ENCODE data around the gene RRAD.
A peak's percentile ranks its signal among the peaks of the same experiment; 100 is the strongest.

RRAD gene

DNA sequence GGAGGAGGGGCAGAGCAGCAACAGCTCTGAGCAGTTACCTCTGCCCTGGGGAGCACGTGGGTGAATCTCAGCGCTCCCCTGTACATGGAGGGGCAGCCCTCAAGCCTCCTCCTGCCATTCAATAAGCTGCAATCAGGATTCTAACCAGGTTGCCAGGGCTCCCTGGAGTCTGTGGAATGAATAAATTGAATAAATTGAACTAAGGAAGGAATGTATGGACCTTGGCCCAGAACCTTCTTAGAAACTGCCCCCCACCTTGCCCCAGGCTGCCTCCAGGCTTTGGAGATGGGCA, 5.1 kb downstream of the RRAD start:
- Histone ChIP-seq H2BK120ac (ENCODE audit: insufficient read depth, low read length, poor library complexity) (no peak overlapping the region), H3K36me3 (ENCODE audit: control insufficient read depth in 1 of 2, insufficient read depth in 2 of 2, low read length in 2 of 2) (no peaks in the 10 kb centered on the region), H3K4ac (ENCODE audit: low read depth, low read length) (no peak overlapping the region), H4K8ac (ENCODE audit: low read depth, low read length) (no peak overlapping the region), H2BK12ac (ENCODE audit: low read length) (no peak overlapping the region), H3K4me1 (ENCODE audit: control insufficient read depth in 1 of 2, insufficient read depth in 2 of 2, low read length in 2 of 2) (peaks cover 4 to 6% of the 10 kb centered on the region in 2 experiments), H3K27ac (ENCODE audit: low read depth, low read length) (no peak overlapping the region), H3K9me3 (ENCODE audit: insufficient read depth, low read depth, low read length) (peaks cover 3% of the 10 kb centered on the region), H3K14ac (ENCODE audit: low read length) (no peak overlapping the region), H3K18ac (ENCODE audit: low read length) (no peak overlapping the region), H3K23ac (ENCODE audit: low read length) (no peak overlapping the region), H3K79me2 (ENCODE audit: control insufficient read depth, insufficient read depth, low read length, poor library complexity) (no peaks in the 10 kb centered on the region), H2AK5ac (ENCODE audit: low read length) (no peak overlapping the region), H4K12ac (ENCODE audit: low read depth, low read length) (no peak overlapping the region), H3K27me3 (ENCODE audit: insufficient read depth, low read length) (peaks cover 17% of the 10 kb centered on the region), H2AFZ (ENCODE audit: insufficient read depth, low read length, poor library complexity) (no peak overlapping the region), H3K9ac (ENCODE audit: low read length) (no peak overlapping the region), H2BK5ac (ENCODE audit: low read depth, low read length, poor library complexity) (no peak overlapping the region), H3K4me2 (ENCODE audit: low read length) (no peak overlapping the region), H3K4me3 (ENCODE audit: low read depth, low read length) (no peak overlapping the region), H4K91ac (ENCODE audit: low read depth, low read length) (no peak overlapping the region), H3K79me1 (ENCODE audit: low read length) (no peaks in the 10 kb centered on the region)
- no CpG with 5 or more reads among the region's 2 CpGs for WGBS (ENCODE audit: extremely low coverage, insufficient coverage, insufficient read length)
- peak in 1 of 2 donors; percentile 65 for DNase-seq

DNA sequence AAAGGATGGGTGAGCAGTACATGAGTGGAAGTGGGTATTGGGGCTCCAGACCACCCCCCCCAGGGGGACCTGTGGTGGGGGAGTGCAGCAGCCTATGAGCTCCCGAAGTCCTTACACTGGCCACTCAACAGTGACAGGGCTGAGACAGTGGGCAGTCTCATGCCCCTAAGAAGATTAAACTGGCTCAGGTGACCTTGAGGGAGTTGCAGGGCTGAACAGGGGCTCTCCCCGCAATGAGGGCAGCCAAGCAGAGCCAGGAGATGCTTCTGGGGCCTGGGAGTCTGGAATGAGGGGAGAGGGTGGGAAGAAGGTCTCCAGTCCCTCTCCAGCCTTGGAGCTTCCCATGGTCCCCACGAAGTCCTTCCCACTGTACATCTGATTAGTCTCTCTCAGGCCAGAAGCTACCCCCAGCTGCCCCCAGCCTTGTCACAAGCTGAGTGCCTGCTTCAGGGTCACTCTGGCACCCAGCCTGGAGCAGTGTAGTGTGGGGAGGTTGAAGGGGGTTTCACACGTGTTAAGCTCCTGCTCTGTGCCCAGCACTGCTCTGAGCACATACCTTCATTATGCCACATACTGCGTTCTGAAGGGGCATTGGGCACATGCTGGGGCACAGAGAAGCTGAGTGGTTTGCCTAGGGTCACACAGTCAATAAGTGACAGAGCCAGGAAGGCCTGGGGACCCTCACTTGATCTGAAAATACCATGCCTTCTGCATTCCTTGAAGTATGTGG, 5.6 kb downstream of the RRAD start:
- Histone ChIP-seq H3K36me3 (ENCODE audit: control insufficient read depth in 1 of 2, insufficient read depth in 2 of 2, low read length in 2 of 2) (no peaks in the 10 kb centered on the region), H3K14ac (ENCODE audit: low read length) (no peak overlapping the region), H2BK5ac (ENCODE audit: low read depth, low read length, poor library complexity) (no peak overlapping the region), H3K4ac (ENCODE audit: low read depth, low read length) (no peak overlapping the region), H3K27ac (ENCODE audit: low read depth, low read length) (no peak overlapping the region), H2AFZ (ENCODE audit: insufficient read depth, low read length, poor library complexity) (no peak overlapping the region), H4K12ac (ENCODE audit: low read depth, low read length) (no peak overlapping the region), H4K8ac (ENCODE audit: low read depth, low read length) (no peak overlapping the region), H3K79me2 (ENCODE audit: control insufficient read depth, insufficient read depth, low read length, poor library complexity) (no peaks in the 10 kb centered on the region), H4K91ac (ENCODE audit: low read depth, low read length) (no peak overlapping the region), H3K79me1 (ENCODE audit: low read length) (no peaks in the 10 kb centered on the region), H3K4me3 (ENCODE audit: low read depth, low read length) (no peak overlapping the region), H3K18ac (ENCODE audit: low read length) (no peak overlapping the region), H3K9ac (ENCODE audit: low read length) (no peak overlapping the region), H3K4me2 (ENCODE audit: low read length) (no peak overlapping the region), H2AK5ac (ENCODE audit: low read length) (no peak overlapping the region), H3K27me3 (ENCODE audit: insufficient read depth, low read length) (peaks cover 12% of the 10 kb centered on the region), H3K9me3 (ENCODE audit: insufficient read depth, low read depth, low read length) (peaks cover 3% of the 10 kb centered on the region), H3K23ac (ENCODE audit: low read length) (no peak overlapping the region), H2BK120ac (ENCODE audit: insufficient read depth, low read length, poor library complexity) (no peak overlapping the region), H3K4me1 (ENCODE audit: control insufficient read depth in 1 of 2, insufficient read depth in 2 of 2, low read length in 2 of 2) (peaks cover 0 to 2% of the 10 kb centered on the region in 2 experiments), H2BK12ac (ENCODE audit: low read length) (no peak overlapping the region)
- WGBS (ENCODE audit: extremely low coverage, insufficient coverage, insufficient read length) = no CpG with 5 or more reads among the region's 5 CpGs
- DNase-seq = peak; percentile 52 to 75

DNA sequence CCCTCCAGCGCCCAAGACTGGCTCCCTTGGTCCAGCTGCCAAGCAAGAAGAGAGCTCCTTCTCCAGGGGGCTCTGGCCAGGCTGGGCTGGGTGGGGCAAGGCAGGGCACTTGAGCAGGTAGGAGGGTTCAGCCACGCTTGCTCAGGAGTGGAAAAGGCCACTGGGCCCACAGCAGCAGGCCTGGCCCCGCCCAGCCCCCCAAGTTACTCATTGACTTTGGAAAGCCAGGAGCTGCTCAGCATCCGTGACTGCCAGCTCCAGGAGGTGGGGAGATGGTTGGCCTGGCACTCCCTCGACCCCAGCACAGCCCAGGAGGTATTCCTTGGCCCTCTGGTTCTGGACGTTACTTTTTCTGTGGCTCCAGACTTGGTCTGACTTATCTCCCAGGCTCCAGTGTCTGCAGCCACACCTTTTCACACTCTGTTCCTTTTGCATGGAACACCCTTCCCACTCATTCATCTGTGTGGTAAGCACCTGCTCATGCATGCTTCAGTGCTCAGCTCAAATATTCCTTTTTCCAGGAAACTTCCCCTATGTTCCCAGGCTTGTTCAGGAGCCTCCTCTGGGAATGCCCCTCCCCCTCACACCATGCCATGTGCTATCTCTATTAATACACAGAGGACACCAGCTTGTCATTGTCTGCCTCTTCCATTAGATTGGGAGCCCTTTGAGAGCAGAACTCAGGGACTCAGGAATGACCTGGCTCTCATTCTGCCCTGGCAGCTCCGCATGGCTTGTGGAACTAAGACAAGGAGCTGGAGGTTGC, 6.3 kb downstream of the RRAD start, which contains the start of gene CDH16:
CDH16 (minus strand) TSS at position 83 of the 766 bp plus-strand sequence. CDS start 820 bp downstream, outside the sequence.
- H3K4me2 ChIP-seq (ENCODE audit: low read length) = no peak within 1 kb of the TSS
- H3K4me3 ChIP-seq (ENCODE audit: low read depth, low read length) = no peak within 1 kb of the TSS
- no peak within 1 kb of the TSS for H2BK120ac ChIP-seq (ENCODE audit: insufficient read depth, low read length, poor library complexity)
- no peak within 1 kb of the TSS for H3K18ac ChIP-seq (ENCODE audit: low read length)
- no peaks in the 10 kb centered on the region for H3K79me1 ChIP-seq (ENCODE audit: low read length)
- H3K36me3 ChIP-seq (ENCODE audit: control insufficient read depth in 1 of 2, insufficient read depth in 2 of 2, low read length in 2 of 2) = no peaks in the 10 kb centered on the region
- peaks cover 4% of the 10 kb centered on the region for H3K27me3 ChIP-seq (ENCODE audit: insufficient read depth, low read length)
- peak; percentile 52 to 57 for DNase-seq
- no peak within 1 kb of the TSS for H3K27ac ChIP-seq (ENCODE audit: low read depth, low read length)
- H3K14ac ChIP-seq (ENCODE audit: low read length) = no peak within 1 kb of the TSS
- peaks cover 3% of the 10 kb centered on the region for H3K9me3 ChIP-seq (ENCODE audit: insufficient read depth, low read depth, low read length)
- no peak within 1 kb of the TSS for H2BK5ac ChIP-seq (ENCODE audit: low read depth, low read length, poor library complexity)
- no peak within 1 kb of the TSS for H2AK5ac ChIP-seq (ENCODE audit: low read length)
- H3K4ac ChIP-seq (ENCODE audit: low read depth, low read length) = no peak within 1 kb of the TSS
- no peak within 1 kb of the TSS for H2AFZ ChIP-seq (ENCODE audit: insufficient read depth, low read length, poor library complexity)
- H2BK12ac ChIP-seq (ENCODE audit: low read length) = no peak within 1 kb of the TSS
- H3K4me1 ChIP-seq (ENCODE audit: control insufficient read depth in 1 of 2, insufficient read depth in 2 of 2, low read length in 2 of 2) = no peaks in the 10 kb centered on the region
- WGBS (ENCODE audit: extremely low coverage, insufficient coverage, insufficient read length) = no CpG with 5 or more reads among the region's 7 CpGs
- no peak within 1 kb of the TSS for H3K23ac ChIP-seq (ENCODE audit: low read length)
- H4K12ac ChIP-seq (ENCODE audit: low read depth, low read length) = no peak within 1 kb of the TSS
- no peak within 1 kb of the TSS for H3K9ac ChIP-seq (ENCODE audit: low read length)
- H4K8ac ChIP-seq (ENCODE audit: low read depth, low read length) = no peak within 1 kb of the TSS
- no peaks in the 10 kb centered on the region for H3K79me2 ChIP-seq (ENCODE audit: control insufficient read depth, insufficient read depth, low read length, poor library complexity)
- H4K91ac ChIP-seq (ENCODE audit: low read depth, low read length) = no peak within 1 kb of the TSS

DNA sequence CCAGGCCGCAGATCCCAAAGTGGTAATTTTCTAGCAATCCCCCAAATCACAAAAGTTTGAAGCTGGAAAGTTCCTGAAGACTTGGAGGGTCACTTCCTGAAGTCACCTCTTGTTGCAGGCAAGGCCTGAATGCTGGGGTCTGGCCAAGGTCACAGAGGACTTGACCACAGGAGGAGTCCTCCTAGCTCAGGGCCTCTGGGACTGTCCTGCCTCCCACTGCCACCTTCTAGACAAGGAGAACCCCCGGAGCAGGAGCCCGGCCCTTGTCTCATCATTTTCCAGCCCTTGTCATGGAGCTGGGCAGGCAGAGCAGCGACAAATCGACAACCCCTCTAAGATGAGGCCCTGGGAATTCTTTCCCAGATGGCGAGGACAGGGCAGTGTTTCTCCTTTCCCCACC, 7.0 kb downstream of the RRAD start:
- DNase-seq = no peak
- H3K79me1 ChIP-seq (ENCODE audit: low read length) = no peaks in the 10 kb centered on the region
- H3K9ac ChIP-seq (ENCODE audit: low read length) = no peak overlapping the region
- H2BK12ac ChIP-seq (ENCODE audit: low read length) = no peak overlapping the region
- no peak overlapping the region for H3K27ac ChIP-seq (ENCODE audit: low read depth, low read length)
- peaks cover under 1% of the 10 kb centered on the region for H3K9me3 ChIP-seq (ENCODE audit: insufficient read depth, low read depth, low read length)
- no peak overlapping the region for H4K91ac ChIP-seq (ENCODE audit: low read depth, low read length)
- H3K4me2 ChIP-seq (ENCODE audit: low read length) = no peak overlapping the region
- no peak overlapping the region for H2BK120ac ChIP-seq (ENCODE audit: insufficient read depth, low read length, poor library complexity)
- no peaks in the 10 kb centered on the region for H3K36me3 ChIP-seq (ENCODE audit: control insufficient read depth in 1 of 2, insufficient read depth in 2 of 2, low read length in 2 of 2)
- no peak overlapping the region for H2AFZ ChIP-seq (ENCODE audit: insufficient read depth, low read length, poor library complexity)
- H3K27me3 ChIP-seq (ENCODE audit: insufficient read depth, low read length) = no peaks in the 10 kb centered on the region
- no peaks in the 10 kb centered on the region for H3K4me1 ChIP-seq (ENCODE audit: control insufficient read depth in 1 of 2, insufficient read depth in 2 of 2, low read length in 2 of 2)
- H3K23ac ChIP-seq (ENCODE audit: low read length) = no peak overlapping the region
- H2AK5ac ChIP-seq (ENCODE audit: low read length) = no peak overlapping the region
- H3K4ac ChIP-seq (ENCODE audit: low read depth, low read length) = no peak overlapping the region
- H4K8ac ChIP-seq (ENCODE audit: low read depth, low read length) = no peak overlapping the region
- no peak overlapping the region for H3K18ac ChIP-seq (ENCODE audit: low read length)
- no peak overlapping the region for H2BK5ac ChIP-seq (ENCODE audit: low read depth, low read length, poor library complexity)
- H3K14ac ChIP-seq (ENCODE audit: low read length) = no peak overlapping the region
- H3K4me3 ChIP-seq (ENCODE audit: low read depth, low read length) = no peak overlapping the region
- H3K79me2 ChIP-seq (ENCODE audit: control insufficient read depth, insufficient read depth, low read length, poor library complexity) = no peaks in the 10 kb centered on the region
- WGBS (ENCODE audit: extremely low coverage, insufficient coverage, insufficient read length) = no CpG with 5 or more reads among the region's 6 CpGs
- no peak overlapping the region for H4K12ac ChIP-seq (ENCODE audit: low read depth, low read length)
